Activated naive CD4-positive, alpha-beta T cell (primary cell): Measurements from ENCODE around the gene CRELD1.
A peak's percentile ranks its signal among the peaks of the same experiment; 100 is the strongest.

Source experiments
- DNase-seq, 4 experiments: peaks; one replicate each; lab custom pipeline; 2025; lab: John Stamatoyannopoulos, UW

CRELD1 gene

DNA sequence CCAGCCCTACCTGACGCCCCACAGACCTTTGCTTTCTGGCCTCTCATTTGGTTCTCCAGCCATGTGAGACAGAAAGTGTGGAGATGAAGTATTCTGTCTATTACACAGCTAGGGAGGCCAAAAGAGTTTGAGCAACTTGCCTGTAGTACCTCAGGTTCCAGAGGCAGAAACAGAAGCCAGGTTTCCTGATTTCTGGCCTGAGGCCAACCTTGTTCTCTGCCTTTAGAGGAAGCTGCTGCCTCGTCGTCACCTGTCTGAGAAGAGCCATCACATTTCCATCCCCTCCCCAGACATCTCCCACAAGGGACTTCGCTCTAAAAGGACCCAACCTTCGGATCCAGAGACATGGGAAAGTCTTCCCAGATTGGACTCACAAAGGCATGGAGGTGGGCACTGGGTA, 27.2 kb upstream of the CRELD1 start:
- no peak for DNase-seq

DNA sequence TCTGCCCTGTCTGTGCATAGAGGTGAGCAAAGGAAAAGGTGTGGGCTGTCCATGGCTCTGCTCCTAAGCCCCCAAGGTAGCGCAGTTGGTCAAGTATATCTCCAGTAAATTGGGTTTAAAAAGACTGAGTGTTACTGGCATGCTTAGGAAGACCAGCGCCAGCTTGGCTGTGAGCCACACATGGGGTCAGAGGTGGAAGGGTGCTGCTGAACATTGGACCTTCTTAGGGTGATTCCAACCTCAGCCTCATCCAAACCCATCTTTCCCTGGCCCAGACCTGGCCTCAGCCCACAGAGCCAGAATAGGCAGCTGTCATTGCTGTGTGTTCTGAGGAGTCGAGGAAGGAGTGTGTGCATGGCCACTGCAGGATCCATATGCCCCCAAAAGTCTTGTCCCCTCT, 25.3 kb upstream of the CRELD1 start:
- DNase-seq: no peak

DNA sequence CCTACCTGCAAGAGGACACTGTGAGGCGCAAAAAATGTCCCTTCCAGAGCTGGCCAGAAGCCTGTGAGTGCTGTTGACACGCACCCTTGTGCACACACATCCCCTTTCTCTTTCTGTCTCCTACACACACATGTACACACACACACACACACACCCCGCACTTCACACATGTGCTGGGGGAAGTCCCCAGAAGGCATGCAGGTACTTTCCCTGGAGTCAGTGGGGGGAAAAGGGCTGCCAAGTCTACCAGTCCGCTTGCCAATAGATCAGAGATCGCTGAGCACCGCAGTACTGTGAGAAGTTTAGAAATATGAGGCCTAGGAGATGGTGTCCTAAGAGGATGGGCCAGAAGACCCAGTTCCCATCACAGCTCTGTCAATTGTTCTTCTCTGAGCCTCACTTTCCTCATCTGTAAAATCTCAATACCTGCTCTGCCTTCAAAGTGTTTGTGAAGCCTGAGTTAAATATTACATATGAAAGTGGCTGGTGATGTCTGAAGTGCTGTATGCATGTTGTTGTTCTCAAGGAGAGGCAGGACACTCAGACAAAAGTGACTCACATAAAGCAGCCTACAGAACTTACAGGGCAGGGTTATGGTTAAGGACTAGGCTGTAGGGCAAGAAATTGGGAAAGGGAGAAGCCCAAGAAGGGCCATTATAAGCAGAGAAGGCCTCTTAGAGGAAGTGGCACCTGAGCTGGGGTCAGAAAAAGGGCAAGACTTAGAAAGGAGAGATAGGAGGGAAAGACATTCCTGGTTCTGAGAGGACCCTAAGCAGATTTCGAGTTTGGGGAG, 24.2 kb upstream of the CRELD1 start:
- DNase-seq: no peak

DNA sequence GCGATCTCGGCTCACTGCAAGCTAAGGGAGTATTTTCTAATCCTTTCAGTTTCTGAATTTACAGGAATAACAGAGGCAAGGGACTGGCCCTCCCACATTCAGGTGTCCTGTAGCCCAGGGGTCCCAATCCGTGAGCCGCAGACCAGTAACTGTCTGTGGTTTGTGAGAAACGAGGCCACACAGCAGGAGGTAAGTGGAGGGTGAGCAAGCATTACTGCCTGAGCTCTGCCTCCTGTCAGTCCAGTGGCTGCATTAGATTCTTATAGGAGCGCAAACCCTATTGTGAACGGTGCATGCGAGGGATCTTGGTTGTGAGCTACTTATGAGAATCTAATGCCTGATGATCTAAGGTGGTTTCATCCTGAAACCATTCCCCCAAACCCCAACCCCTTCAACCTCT, 21.8 kb upstream of the CRELD1 start:
- no peak for DNase-seq

DNA sequence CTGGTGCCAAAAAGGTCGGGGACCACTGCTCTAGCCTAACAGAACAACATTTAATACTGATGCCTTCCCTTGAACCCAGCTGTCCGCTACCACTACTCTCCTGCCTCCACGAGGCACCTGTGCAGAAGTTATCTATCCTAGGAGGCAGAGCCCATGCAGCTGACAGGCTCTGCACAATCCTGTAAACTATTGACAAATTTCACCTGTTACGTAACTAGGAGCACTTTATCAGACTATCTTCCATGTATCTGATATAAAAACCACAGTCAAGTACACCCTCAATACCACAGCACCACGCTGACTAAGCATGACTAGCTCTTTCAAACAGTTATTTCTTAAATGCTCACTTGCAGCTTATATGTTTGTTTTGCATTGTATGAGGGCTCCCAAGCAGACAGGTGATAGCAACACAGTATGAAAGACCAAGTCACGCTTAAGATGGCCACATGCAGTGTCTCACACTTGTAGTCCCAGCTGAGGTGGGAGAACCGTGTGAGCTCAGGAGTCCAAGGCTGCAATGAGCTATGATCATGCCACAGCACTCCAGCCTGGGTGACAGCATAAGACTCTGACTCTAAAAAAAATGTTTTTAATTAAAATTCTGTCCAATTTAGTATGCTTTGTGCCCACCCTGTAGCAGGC, 21.2 kb upstream of the CRELD1 start:
- no peak for DNase-seq

DNA sequence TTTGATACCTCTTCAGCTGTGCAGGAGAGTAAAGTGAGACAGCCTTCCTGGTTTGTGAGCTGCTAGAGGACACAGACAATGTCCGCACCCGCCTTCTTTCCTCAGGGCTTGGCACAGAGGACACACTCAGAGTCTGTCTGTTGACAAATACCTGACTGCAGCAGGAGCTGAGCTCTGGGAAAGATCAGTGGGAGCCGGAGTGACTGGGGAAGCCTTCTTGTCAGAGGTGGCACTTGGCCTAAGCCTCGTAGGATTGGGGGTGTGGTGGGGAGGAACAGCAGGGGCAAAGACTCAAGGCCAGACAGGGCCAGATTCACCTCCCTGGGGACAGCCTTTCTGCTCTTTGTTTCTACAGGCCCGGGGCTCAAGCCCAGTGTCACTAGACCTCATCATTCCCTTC, 20.0 kb upstream of the CRELD1 start:
- no peak for DNase-seq

DNA sequence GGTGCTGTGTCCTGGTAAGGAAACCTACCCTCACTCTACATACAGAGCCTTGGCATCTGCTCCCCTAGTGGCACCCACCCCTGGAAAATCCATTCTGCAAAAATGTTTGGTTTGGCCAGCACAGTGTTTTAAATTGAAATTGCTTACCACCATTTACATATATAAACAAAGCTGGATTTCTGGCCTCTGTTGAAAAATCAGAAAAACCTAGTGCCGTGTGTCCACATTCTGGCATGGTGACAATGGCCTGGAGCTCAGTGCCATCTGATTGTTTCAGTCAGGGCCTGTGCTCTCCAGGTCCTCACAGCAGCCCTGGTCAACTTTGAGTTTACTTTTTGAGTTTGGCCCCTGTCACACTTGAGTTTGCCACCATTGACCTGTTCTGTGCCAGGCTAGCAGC, 19.6 kb upstream of the CRELD1 start:
- no peak for DNase-seq

DNA sequence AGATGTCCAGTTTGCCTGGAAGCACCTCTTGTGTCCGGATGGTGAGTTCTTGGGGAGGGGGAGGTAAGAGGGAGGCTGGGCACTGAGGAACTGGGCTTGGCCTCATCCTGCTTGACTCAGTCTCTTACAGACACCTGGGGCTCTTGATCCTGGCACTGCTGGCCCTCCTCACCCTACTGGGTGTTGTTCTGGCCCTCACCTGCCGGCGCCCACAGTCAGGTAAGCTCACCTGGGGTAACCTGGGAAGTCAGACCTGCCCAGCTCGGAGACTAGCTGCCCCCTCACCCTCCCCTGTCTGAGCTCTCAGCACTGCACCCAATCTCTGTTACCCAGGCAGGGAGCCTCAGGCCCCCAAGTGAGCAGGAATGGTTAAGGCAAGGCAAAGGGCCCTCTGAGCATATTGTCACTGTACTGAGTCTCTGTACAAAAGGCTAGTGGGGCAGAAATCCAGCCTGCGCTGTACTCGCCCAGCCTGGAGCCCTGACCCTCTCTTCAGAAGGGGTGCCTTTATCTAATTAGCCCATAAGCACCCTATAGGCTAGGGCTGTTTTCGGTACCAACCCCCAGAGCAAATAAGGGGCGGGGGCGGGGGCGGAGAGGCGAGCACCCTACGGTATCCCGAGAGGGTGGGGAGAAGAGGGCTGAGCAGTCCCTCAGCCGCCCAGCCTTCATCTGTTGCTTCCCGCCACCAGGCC, 18.9 kb upstream of the CRELD1 start:
- DNase-seq: no peak

DNA sequence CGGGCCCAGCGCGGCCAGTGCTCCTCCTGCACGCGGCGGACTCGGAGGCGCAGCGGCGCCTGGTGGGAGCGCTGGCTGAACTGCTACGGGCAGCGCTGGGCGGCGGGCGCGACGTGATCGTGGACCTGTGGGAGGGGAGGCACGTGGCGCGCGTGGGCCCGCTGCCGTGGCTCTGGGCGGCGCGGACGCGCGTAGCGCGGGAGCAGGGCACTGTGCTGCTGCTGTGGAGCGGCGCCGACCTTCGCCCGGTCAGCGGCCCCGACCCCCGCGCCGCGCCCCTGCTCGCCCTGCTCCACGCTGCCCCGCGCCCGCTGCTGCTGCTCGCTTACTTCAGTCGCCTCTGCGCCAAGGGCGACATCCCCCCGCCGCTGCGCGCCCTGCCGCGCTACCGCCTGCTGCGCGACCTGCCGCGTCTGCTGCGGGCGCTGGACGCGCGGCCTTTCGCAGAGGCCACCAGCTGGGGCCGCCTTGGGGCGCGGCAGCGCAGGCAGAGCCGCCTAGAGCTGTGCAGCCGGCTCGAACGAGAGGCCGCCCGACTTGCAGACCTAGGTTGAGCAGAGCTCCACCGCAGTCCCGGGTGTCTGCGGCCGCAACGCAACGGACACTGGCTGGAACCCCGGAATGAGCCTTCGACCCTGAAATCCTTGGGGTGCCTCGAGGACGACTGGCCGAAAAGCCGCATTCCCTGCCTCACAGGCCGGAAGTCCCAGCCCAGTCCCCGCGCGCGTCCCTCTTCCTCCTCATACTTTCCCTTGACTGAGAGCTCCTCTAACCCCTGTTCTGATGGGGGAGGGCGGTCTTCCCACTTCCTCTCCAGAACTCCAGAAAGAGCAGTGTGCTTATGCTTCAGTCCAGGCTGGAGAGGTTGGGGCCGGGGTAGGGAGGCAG, 18.1 kb upstream of the CRELD1 start:
- peak in 1 of 4 experiments; percentile 18 for DNase-seq

DNA sequence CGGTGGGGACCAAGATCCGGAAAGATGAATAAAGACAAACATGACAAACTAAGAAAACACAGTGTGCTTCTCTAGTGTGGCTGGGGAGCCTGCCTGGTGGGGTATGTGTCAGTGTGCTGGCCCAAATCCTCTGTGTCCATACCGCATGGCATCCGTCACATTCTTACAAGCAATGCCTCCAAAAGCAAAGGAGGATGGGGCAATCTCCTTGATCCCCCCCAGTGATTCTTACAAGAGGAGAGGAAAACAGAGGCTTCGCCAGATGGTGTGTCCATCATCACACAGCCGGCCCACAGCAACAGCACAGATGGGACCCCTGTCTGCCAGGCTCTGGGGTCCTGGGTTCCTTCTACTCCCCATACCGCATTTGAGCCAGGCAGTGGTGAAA, 17.3 kb upstream of the CRELD1 start:
- no peak for DNase-seq

DNA sequence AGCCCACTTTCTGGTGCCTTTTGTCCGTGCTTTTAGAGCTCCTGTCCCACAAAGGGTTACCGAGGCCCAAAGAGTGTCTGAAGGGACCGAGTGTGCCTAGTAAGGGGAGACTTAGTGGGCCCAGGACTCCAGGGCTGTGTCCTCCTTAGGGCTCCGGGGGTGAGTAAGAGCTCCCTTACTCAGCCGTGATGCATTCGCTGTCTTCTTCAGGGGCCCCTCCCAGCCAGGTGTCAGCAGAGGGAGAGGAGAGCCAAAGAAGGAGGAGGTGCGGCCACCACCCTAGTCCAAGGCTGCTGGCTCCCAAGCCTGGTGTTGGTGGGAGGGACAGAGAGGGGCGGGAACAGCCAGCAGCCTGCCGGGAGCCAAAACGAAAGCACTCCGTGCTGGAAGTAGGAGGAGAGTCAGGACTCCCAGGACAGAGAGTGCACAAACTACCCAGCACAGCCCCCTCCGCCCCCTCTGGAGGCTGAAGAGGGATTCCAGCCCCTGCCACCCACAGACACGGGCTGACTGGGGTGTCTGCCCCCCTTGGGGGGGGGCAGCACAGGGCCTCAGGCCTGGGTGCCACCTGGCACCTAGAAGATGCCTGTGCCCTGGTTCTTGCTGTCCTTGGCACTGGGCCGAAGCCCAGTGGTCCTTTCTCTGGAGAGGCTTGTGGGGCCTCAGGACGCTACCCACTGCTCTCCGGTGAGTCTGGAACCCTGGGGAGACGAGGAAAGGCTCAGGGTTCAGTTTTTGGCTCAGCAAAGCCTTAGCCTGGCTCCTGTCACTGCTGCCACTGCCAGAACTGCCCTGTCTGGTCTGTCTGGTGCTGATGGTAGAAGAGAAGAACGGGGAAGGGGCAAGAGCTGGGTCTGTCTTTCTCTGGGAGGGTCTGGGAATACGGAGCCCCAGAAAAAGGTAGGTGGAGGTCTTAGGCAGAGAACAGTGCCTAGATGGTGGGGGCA, 16.6 kb upstream of the CRELD1 start, which contains the start of gene IL17RC:
IL17RC (plus strand) TSS at position 365 of the 947 bp plus-strand sequence; CDS start at position 583, 218 bp downstream.
- DNase-seq: peak in 1 of 4 experiments; percentile 24

DNA sequence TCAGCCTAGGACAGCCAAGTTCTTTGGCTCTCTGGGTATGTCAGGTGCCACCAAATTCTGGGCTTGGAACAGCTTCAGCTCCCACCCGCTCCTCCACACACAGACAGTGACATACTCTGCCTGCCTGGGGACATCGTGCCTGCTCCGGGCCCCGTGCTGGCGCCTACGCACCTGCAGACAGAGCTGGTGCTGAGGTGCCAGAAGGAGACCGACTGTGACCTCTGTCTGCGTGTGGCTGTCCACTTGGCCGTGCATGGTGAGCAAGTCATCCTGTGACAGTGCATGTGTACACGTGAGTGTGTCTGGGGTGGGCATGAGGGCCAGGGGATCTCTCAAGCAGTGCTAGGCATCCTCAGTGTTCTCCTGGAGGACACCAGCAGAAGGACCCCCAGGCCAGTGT, 15.8 kb upstream of the CRELD1 start:
- no peak for DNase-seq

DNA sequence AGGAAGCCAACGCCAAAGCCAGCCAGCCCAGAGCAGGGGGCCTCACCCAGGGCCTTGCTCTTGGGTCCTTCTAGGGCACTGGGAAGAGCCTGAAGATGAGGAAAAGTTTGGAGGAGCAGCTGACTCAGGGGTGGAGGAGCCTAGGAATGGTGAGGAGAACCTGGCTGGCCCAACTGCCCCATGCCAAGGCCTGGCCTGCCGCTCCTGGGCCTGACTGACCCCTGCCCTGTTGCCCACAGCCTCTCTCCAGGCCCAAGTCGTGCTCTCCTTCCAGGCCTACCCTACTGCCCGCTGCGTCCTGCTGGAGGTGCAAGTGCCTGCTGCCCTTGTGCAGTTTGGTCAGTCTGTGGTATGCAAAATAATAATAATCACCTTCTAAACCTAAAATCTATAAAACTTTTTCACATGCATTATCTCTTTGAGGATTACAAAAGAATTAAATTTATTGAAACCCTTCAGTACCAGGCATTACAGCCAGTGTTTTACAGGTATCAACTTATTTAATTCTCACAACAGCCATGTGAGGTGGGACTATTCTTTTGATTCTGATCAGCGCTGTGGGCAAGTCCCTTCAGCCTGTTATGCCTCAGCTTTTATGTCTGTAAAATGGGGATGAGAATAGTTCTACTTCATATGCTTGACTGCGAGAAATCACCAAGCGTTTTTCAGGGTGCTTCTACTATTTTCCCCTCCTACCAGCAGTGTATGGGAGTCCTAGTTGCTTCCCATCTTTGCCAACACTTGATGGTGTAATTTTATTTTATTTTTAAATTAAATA, 15.2 kb upstream of the CRELD1 start:
- no peak for DNase-seq

DNA sequence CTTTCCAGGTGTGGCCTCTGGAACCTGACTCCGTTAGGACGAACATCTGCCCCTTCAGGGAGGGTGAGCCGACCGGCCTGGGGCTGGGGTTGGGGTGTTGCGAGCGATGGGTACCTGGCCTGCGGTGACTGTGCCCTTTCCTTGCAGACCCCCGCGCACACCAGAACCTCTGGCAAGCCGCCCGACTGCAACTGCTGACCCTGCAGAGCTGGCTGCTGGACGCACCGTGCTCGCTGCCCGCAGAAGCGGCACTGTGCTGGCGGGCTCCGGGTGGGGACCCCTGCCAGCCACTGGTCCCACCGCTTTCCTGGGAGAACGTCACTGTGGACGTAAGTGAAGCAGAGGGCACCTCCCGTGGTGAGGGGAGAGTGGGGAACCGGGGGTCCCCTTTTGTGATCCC, 5.5 kb upstream of the CRELD1 start:
- DNase-seq: no peak

DNA sequence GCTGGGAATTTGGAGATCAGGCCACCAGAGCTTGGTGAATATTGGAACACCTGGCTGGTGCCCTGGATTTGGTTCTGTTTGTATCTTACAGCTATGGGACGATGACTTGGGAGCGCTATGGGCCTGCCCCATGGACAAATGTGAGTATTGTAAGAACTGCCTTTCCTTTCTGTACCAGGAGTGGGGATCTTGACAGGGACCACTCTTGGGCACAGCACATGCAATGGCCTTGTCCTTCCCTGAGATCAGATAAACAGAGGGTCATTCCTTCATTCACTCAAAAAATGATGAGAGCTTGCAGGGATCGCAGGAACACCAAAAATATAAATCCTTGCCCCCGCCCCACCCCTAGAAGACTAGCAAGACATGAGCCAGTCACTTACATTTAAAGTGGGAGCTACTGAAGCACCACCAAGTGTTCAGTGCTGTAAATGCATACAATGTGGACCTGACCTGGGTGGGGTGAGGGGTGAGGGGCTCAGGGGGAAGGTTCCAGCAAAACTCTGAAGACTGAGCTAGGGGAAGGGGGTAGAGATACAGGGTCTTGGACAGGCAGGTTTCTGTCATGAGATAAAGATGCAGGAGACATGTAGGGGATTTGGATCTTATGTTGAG, 2.7 kb upstream of the CRELD1 start:
- no peak for DNase-seq

DNA sequence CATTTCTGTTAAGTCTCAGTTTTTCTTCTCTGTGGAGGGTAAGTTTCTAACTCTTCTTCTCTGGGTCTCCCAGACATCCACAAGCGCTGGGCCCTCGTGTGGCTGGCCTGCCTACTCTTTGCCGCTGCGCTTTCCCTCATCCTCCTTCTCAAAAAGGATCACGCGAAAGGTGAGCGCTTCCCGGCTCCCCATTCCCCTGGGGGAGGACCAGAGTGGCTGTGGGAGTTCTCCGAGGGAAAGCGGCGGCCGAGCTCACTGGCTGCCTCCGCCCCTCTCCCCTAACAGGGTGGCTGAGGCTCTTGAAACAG, 1.1 kb upstream of the CRELD1 start:
- no peak for DNase-seq

DNA sequence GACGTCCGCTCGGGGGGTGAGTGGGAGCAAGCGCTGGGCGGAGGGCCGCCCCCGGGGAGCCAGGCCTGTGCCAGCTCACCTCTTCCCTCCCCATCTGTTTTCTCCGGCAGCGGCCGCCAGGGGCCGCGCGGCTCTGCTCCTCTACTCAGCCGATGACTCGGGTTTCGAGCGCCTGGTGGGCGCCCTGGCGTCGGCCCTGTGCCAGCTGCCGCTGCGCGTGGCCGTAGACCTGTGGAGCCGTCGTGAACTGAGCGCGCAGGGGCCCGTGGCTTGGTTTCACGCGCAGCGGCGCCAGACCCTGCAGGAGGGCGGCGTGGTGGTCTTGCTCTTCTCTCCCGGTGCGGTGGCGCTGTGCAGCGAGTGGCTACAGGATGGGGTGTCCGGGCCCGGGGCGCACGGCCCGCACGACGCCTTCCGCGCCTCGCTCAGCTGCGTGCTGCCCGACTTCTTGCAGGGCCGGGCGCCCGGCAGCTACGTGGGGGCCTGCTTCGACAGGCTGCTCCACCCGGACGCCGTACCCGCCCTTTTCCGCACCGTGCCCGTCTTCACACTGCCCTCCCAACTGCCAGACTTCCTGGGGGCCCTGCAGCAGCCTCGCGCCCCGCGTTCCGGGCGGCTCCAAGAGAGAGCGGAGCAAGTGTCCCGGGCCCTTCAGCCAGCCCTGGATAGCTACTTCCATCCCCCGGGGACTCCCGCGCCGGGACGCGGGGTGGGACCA, 632 bp upstream of the CRELD1 start:
- DNase-seq: peak; percentile 73 to 84 (median 76)

DNA sequence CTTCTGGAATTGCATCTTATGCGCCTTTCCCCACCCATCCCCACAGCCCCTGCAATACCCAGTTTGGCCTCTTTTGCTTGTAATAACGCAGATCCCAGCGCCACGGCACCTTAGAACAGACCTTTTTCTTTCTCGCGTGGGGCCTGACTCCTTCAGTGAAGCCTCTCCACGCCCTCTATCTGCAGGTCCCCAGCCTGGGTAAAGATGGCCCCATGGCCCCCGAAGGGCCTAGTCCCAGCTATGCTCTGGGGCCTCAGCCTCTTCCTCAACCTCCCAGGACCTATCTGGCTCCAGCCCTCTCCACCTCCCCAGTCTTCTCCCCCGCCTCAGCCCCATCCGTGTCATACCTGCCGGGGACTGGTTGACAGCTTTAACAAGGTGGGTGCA, 594 bp downstream of the CRELD1 start:
- no peak for DNase-seq

DNA sequence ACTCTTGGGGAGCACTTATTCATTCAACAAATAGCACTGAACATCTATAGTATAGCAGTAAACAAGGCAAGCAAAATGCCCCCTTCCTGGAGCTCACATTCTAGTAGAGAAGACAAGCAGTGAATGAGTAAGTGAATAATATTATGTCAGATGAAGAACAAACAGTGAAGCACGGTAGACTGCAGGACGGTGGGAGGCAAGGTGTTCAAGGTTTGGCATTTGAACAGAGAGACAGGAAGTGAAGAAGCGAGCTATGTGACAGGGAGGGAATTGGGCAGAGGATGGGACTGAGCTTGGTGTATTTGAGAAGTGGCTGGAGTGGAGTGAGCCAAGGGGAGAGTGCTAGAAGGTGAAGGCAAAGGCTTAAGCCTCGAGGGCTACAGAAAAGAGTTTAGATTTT, 1.4 kb downstream of the CRELD1 start:
- no peak for DNase-seq
